Nephron (organoid): ENCODE measurements around the gene PLEKHA8.
A peak's percentile ranks its signal among the peaks of the same experiment; 100 is the strongest.

Experiments
- H3K27ac Mint-ChIP-seq, 3 experiments: 2 replicates each; pipeline ENCODE4 v1.8.0; 2020; ENCODE audit warnings: mixed read lengths in 3 of 3, mild to moderate bottlenecking in 2 of 3, moderate library complexity in 1 of 3
- H3K27me3 Mint-ChIP-seq: 2 replicates; pipeline ENCODE4 v1.8.0; 2021; ENCODE audit warnings: low read depth, mild to moderate bottlenecking, moderate library complexity, mixed read lengths
- H3K36me3 Mint-ChIP-seq: 2 replicates; pipeline ENCODE4 v1.8.0; 2020; ENCODE audit warnings: low read depth, mixed read lengths
- H3K4me1 Mint-ChIP-seq: 2 replicates; pipeline ENCODE4 v1.8.0; 2020; ENCODE audit warnings: mixed read lengths
- H3K4me3 Mint-ChIP-seq, 3 experiments: 2 replicates each; pipeline ENCODE4 v1.8.0; 2020; ENCODE audit warnings: mild to moderate bottlenecking in 3 of 3, mixed read lengths in 3 of 3, moderate library complexity in 2 of 3
- H3K9me3 Mint-ChIP-seq: 2 replicates; pipeline ENCODE4 v1.8.0; 2020; ENCODE audit warnings: mixed read lengths
- CTCF ChIP-seq, 3 experiments: fragments of 200-600 bp; sonication (generic); IDR thresholded peaks; one replicate each; pipeline ENCODE4 v1.5.0; 2021; ENCODE audit warnings: antibody characterized with exemption in 3 of 3; ENCODE audit not compliant: unreplicated experiment in 3 of 3

PLEKHA8 gene

GRCh38 chr7:29989257-29989995, 38.8 kb upstream of the PLEKHA8 start, which contains the start of gene SCRN1:
Gene SCRN1 (minus strand): TSS chr7:29989801. CDS start chr7:29969067, 20,734 bp downstream.
- H3K4me3 Mint-ChIP-seq = peak within 1 kb of the TSS; percentile 87 to 96 (median 93)
- TF ChIP-seq CTCF (IDR thresholded peaks at IDR 0.05; ENCODE audit: unreplicated experiment in 3 of 3) = peak in 1 of 3 experiments; percentile 23
- H3K9me3 Mint-ChIP-seq = peaks cover 16% of the 10 kb centered on the region
- H3K36me3 Mint-ChIP-seq = peaks cover 14% of the 10 kb centered on the region
- no peaks in the 10 kb centered on the region for H3K27me3 Mint-ChIP-seq
- peak within 1 kb of the TSS; percentile 97 to 99 (median 99) for H3K27ac Mint-ChIP-seq
- peaks cover 22% of the 10 kb centered on the region for H3K4me1 Mint-ChIP-seq

DNA sequence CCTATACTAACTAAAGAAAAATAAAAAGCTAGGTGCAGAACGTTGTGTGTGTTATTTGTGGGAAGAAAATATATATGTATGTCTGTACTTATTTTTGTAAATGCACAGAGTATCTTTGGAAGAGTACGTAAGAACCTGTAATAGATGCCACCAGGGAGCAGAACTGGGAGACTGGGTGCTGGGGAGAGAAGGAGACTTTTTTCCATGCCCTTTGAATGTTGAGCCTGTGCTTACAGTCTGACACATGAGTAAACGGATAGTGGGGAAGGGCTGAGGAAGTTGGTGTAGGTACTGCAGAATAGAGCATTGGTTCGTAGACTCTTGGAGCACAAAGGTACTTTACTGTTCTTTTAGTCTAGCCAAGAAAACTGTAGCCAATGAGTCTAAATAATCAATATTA, 37.3 kb upstream of the PLEKHA8 start:
- no peak for TF ChIP-seq CTCF (IDR thresholded peaks at IDR 0.05; ENCODE audit: unreplicated experiment in 3 of 3)
- Mint-ChIP-seq H3K36me3 (peaks cover 13% of the 10 kb centered on the region), H3K4me3 (peak overlapping the region; percentile 83 to 92 (median 87)), H3K9me3 (peaks cover 20% of the 10 kb centered on the region), H3K4me1 (peaks cover 22% of the 10 kb centered on the region), H3K27me3 (no peaks in the 10 kb centered on the region), H3K27ac (peak overlapping the region; percentile 5 to 86 (median 19))

GRCh38 chr7:29991937-29992336, 36.3 kb upstream of the PLEKHA8 start:
- Mint-ChIP-seq H3K27me3 (no peaks in the 10 kb centered on the region), H3K4me3 (peak overlapping the region; percentile 24 to 46 (median 41)), H3K4me1 (peaks cover 20% of the 10 kb centered on the region), H3K9me3 (peaks cover 29% of the 10 kb centered on the region), H3K36me3 (peaks cover 17% of the 10 kb centered on the region), H3K27ac (no peak overlapping the region)
- TF ChIP-seq CTCF (IDR thresholded peaks at IDR 0.05; ENCODE audit: unreplicated experiment in 3 of 3) = no peak

GRCh38 chr7:29993140-29993539, 35.1 kb upstream of the PLEKHA8 start:
- no peak for TF ChIP-seq CTCF (IDR thresholded peaks at IDR 0.05; ENCODE audit: unreplicated experiment in 3 of 3)
- H3K4me1 Mint-ChIP-seq = peaks cover 10% of the 10 kb centered on the region
- H3K27ac Mint-ChIP-seq = no peak overlapping the region
- H3K4me3 Mint-ChIP-seq = no peak overlapping the region
- H3K9me3 Mint-ChIP-seq = peaks cover 34% of the 10 kb centered on the region
- H3K36me3 Mint-ChIP-seq = peaks cover 18% of the 10 kb centered on the region
- H3K27me3 Mint-ChIP-seq = no peaks in the 10 kb centered on the region

- Mint-ChIP-seq H3K36me3 (peaks cover 18% of the 10 kb centered on the region), H3K4me1 (no peaks in the 10 kb centered on the region), H3K4me3 (no peak overlapping the region), H3K27me3 (no peaks in the 10 kb centered on the region), H3K27ac (no peak overlapping the region), H3K9me3 (peaks cover 34% of the 10 kb centered on the region)
- no peak for TF ChIP-seq CTCF (IDR thresholded peaks at IDR 0.05; ENCODE audit: unreplicated experiment in 3 of 3)
These were observed 32.6 kb upstream of the PLEKHA8 start for GRCh38 chr7:29995652-29996051.

- H3K4me1 Mint-ChIP-seq = no peaks in the 10 kb centered on the region
- no peak for TF ChIP-seq CTCF (IDR thresholded peaks at IDR 0.05; ENCODE audit: unreplicated experiment in 3 of 3)
These were observed 31.9 kb upstream of the PLEKHA8 start for GRCh38 chr7:29996321-29996720.

More at GRCh38 chr7:29996321-29996720, 31.9 kb upstream of the PLEKHA8 start:
- no peaks in the 10 kb centered on the region for H3K27me3 Mint-ChIP-seq
- H3K9me3 Mint-ChIP-seq = peaks cover 30% of the 10 kb centered on the region
- H3K27ac Mint-ChIP-seq = no peak overlapping the region
- peaks cover 18% of the 10 kb centered on the region for H3K36me3 Mint-ChIP-seq
- no peak overlapping the region for H3K4me3 Mint-ChIP-seq
